Left colon (tissue), 2 donors: ENCODE measurements around the gene VEGFB. TPM values are rescaled to one million over a fixed set of nuclear protein-coding genes. Genes with fewer than 3 reads are reported as not detected.

ENCODE experiments used
- ATAC-seq: fragments of 200-7000 bp; cut with Tn5 transposase; one replicate; pipeline ENCODE4 v1.9.1; 2020; ENCODE audit warnings: mild to moderate bottlenecking, moderate library complexity
- DNase-seq, 2 donors: peaks; one replicate each; pipeline ENCODE4 v3.0.0-alpha.2; 2020
- intact Hi-C, 2 donors: fragments of 100-400 bp; cut with DNase I in 1 of 2; cut with micrococcal nuclease in 1 of 2; formaldehyde crosslinking; loops; one replicate each; pipeline versions ENCODE4 v1.11.2 to v1.14.0; 2022; cut with DNase I, micrococcal nuclease
- total RNA-seq, 2 donors: library from RNA; stranded (reverse); fragmentation: NEBNext Ultra II Directional; extraction: Animal tissue kit (Norgen Biotek cat#: 25700); gene quantifications; one replicate each; pipeline ENCODE4 v1.2.1, GENCODE V29; 2021
- donor health status: DM: no; HTN: no; CAD: no.
- donor health status: DM: yes; HTN: yes; CAD: no.

The VEGFB gene
- total RNA-seq, 2 donors from 2014 or later = 40.8 to 68.8 TPM

DNA sequence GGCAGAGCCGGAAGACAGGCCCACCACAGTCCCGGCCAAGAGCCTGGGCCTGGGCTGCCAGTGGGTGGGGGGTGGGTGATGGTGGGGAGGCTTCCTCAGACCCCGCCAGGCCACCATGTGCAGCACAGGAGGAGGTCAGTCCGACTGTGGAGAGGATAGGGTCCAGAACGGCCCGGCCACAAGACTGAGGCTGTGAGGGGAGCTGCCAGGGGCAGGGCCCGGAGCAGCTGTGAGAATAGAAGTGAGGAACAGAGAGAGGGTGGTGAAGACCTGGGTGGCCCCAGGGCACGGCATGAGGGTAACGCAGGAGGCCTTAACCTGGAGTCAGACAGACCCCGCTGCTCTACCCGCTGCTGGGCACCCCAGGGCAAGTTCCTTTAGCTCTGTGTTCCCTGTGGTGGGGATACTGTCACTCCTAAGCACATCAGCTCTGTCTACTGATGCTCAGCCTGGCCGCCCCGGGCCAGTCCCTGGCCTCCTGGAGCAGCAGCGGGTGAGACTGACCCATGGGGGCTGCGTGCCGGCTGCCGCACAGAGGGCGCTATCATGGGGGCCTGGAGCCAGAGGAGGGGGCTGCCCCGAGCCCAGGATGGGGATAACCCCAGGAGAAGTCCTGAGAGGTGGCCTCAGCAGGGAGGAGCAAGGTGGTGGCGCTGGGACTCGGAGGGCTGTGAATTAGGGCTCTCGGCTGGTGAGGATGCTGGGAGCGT is 26.1 kb upstream of the VEGFB start:
- ATAC-seq (no peak), DNase-seq (peak in 1 of 2 donors; percentile 23)
- intact Hi-C loops = loop anchor here (10.0 kb wide), 2 partner anchors 77 to 97 kb away; partner anchors contain the start of genes BAD (in 1 of the 2), CATSPERZ (in 1 of the 2), ESRRA (in 1 of the 2) and GPR137 (in 1 of the 2)

- ATAC-seq (no peak), DNase-seq (no peak)
- intact Hi-C loops = loop anchor here (10.0 kb wide), 2 partner anchors 76 to 96 kb away; partner anchors contain the start of genes BAD (in 1 of the 2), CATSPERZ (in 1 of the 2), ESRRA (in 1 of the 2) and GPR137 (in 1 of the 2)
Observed at GRCh38 chr11:64208796-64209562, 25.4 kb upstream of the VEGFB start.

DNA sequence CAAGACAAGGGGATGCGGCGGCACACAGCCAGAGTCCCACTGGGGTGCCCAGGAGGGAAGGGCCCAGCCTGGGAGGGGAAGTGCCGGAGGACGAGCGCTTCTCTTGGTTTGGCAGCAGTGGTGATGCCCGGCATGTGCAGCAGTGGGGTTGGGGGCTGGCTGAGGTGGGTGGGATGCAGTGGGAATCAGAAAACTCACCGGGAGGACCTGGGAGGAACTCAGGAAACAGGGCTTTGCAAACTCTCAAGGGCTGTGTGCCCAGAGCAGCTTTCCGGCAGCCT is 24.9 kb upstream of the VEGFB start:
- no peak for DNase-seq
- ATAC-seq = no peak
- intact Hi-C loops = loop anchor here (10.0 kb wide), 2 partner anchors 75 to 95 kb away; partner anchors contain the start of genes BAD (in 1 of the 2), CATSPERZ (in 1 of the 2), ESRRA (in 1 of the 2) and GPR137 (in 1 of the 2)

GRCh38 chr11:64210301-64211020 is 23.9 kb upstream of the VEGFB start:
- ATAC-seq (no peak), DNase-seq (no peak)
- intact Hi-C loops = no loop called here

DNA sequence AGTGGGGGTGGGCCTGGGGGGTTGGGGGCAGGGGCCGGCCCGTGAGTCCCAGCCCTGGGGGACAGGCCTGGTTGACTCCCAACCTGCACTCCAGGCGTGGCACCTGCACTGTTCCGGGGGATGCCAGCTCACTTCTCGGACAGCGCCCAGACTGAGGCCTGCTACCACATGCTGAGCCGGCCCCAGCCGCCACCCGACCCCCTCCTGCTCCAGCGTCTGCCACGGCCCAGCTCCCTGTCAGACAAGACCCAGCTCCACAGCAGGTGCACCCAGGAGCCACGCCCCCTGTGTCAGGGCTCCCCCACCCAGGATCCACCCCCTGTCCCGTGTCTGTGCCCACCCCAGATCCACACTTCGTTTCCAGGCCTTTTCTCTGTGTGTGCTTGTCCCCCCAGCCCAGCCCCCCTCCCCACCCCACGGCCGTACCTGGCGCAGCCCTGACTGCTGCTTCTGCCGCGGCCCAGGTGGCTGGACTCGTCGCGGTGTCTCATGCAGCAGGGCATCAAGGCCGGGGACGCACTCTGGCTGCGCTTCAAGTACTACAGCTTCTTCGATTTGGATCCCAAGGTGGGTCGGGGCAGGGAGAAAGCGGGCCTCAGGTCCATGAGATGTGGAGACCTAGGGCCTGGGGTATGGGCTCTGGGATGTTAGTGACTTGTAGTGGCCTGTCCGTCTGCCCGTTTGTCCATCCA is 23.1 kb upstream of the VEGFB start:
- intact Hi-C loops = no loop called here
- DNase-seq = no peak
- no peak for ATAC-seq

GRCh38 chr11:64216879-64217278 is 17.5 kb upstream of the VEGFB start:
- ATAC-seq = no peak
- intact Hi-C loops = no loop called here
- DNase-seq = no peak

DNA sequence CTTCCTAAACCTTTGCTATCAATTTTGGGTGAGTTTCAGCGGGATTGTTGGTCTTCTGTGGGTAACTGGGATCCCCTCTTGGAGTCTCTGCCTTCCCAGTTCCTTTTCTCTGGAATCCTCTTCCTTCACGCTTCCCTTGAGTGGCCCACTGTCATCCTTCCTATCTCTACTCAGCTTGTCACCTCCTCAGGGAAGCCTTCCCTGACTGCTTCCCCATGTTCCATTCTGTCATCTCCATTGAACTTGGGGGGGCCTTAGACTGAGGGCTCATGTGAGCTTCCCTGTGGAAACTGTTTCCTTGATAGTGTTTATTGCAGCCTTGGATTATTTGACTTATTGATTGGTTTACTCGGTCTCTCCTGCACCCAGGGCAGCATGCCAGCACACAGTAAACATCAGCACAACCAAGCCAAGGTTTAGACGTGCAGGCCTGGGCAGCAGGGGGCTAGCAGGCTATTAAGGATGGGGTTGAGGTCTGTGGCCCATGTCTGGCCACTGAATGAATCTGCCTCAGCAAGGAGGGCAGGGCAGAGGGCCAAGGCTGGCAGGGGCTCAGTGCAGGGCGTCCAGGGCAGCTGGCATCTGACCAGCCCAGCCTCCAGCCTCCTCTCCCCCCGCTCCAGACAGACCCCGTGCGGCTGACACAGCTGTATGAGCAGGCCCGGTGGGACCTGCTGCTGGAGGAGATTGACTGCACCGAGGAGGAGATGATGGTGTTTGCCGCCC is 15.6 kb upstream of the VEGFB start:
- peak in 1 of 2 donors; percentile 25 for DNase-seq
- peak; percentile 26 for ATAC-seq
- intact Hi-C loops = no loop called here

DNA sequence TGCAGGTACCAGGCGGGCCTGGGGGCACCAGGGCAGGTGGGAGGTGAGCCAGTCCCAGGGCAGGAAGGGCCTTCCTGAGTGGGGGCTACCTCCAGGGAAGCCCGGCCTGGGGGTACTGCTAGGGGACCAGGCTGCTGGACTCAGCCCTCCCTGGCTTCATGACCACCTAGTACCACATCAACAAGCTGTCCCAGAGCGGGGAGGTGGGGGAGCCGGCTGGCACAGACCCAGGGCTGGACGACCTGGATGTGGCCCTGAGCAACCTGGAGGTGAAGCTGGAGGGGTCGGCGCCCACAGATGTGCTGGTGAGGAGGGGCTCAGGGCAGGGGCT is 15.1 kb upstream of the VEGFB start:
- intact Hi-C loops = no loop called here
- no peak for DNase-seq
- ATAC-seq = no peak

- ATAC-seq = no peak
- intact Hi-C loops = no loop called here
- no peak for DNase-seq
Observed at GRCh38 chr11:64219755-64220154, 14.6 kb upstream of the VEGFB start.

GRCh38 chr11:64220271-64220670 is 14.1 kb upstream of the VEGFB start:
- ATAC-seq (peak; percentile 2), DNase-seq (no peak)
- intact Hi-C loops = no loop called here

DNA sequence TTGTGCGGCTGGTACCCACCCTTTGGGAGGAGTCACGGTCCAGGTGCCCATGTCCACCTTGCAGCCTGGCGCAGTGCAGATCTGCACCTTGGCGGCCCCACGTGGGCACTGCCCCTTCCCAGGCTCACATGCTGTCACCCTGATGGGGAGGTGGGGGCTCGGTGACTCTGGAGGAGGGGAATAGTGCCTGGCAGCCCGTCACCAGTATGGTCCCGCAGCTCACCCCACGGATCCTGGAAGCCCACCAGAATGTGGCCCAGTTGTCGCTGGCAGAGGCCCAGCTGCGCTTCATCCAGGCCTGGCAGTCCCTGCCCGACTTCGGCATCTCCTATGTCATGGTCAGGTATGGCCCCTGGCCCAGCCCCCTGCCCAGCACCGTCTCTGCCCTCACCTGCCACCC is 13.6 kb upstream of the VEGFB start:
- no peak for DNase-seq
- no peak for ATAC-seq
- intact Hi-C loops = no loop called here

GRCh38 chr11:64222651-64223000 is 11.8 kb upstream of the VEGFB start:
- intact Hi-C loops = no loop called here
- ATAC-seq (no peak), DNase-seq (no peak)

DNA sequence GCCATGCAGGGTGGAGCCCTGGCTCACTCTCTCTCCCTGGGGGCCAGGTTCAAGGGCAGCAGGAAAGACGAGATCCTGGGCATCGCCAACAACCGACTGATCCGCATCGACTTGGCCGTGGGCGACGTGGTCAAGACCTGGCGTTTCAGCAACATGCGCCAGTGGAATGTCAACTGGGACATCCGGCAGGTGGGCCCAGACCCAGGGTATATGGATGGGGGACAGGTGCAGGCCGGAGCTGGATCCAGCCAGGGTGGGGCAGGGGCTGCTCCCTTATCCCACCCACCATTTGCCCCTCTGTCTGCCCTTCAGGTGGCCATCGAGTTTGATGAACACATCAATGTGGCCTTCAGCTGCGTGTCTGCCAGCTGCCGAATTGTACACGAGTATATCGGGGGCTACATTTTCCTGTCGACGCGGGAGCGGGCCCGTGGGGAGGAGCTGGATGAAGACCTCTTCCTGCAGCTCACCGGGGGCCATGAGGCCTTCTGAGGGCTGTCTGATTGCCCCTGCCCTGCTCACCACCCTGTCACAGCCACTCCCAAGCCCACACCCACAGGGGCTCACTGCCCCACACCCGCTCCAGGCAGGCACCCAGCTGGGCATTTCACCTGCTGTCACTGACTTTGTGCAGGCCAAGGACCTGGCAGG is 11.3 kb upstream of the VEGFB start:
- intact Hi-C loops = no loop called here
- ATAC-seq (no peak), DNase-seq (peak in 1 of 2 donors; percentile 11)

DNA sequence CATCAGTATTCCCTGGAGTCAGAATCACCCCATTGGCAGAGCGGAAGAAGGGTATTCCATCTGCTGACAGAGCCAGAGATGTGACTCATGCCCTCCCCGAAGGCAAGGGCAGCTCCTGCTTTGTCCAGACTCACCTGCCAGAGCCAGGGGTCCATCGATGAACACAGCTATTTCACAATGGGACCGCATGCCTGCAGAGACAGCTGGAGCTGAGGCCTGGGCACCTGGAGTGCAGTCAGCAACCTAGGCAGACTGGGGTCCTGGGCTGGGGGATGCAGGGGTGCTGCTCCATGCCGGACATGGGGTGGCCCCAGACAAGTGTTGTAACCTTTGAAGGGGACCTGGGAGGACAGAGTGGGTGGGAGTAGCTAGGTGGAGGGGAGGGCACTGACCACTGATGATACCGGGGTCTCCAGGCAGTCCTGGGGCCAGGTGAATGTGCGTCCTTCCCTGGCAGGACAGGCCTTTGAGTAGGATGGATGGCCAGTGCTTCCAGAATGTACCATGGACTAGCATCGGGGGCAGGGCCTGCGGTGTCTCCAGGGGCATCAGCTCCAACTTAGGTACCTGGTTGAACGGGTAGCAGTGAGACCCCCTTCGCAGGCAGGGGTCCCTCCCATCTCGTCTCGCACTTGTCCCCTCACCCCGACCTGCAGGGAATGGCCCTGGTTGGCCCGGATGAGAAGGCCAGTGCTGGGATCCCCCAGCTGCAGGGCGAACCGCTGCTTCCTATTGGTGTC is 10.1 kb upstream of the VEGFB start:
- DNase-seq (peak in 1 of 2 donors; percentile 10), ATAC-seq (no peak)
- intact Hi-C loops = no loop called here

DNA sequence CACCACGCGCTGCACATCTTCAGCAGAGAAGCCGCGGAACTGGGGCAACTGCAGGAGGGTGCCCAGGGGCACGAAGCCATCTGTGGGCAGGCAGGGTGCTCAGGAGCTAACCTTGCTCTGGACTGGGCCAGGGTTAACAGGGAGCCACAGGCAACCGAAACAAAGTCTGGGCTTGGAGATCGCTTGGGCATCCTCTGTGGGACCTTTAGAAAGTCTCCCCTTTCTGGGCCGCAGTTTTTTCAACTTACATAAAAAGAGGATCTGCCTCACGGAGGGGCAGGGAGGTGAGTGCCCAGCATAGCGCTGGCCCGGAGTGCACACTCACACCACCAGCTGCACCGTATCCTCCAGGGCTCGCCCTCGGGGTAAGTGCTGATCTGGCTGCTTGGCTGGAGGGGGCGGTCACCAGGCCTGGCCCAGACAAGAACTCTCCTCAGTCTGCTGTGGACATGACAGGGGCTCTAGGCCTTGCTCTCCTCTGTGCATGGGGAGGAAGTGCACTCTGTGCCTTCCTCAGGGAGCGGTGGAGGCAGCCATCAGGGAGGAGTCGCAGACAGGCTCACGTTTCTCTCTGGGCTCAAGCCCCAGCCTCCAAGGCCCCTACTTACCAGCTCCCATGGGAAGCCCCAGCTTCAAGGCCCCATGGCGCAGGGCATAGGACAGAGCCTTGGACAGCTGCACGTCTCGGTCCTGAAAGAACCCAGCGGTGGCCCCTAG is 9.3 kb upstream of the VEGFB start:
- ATAC-seq = no peak
- intact Hi-C loops = no loop called here
- no peak for DNase-seq

- DNase-seq = peak; percentile 89 to 96
- intact Hi-C loops = no loop called here
- ATAC-seq = peak; percentile 79
Observed at GRCh38 chr11:64225608-64226506, 8.5 kb upstream of the VEGFB start, which contains the start of the genes NUDT22 and TRPT1. Gene NUDT22, plus strand, starts transcription at chr11:64226274. Its CDS starts 379 bp downstream, at chr11:64226653. Gene TRPT1, minus strand, starts transcription at chr11:64226186. Its CDS starts 326 bp downstream, at chr11:64225860.
